Mesendoderm (in vitro differentiated cells): ENCODE results near the gene SNRK. TPM values are rescaled to one million over a fixed set of nuclear protein-coding genes. Genes with fewer than 3 reads are reported as not detected.

Experiments used
- DNase-seq: peaks from one replicate; pipeline ENCODE4 v3.0.0; 2013
- H2AK5ac ChIP-seq: 2 replicates; pipeline ENCODE4 v1.6.1; 2013; ENCODE audit warnings: low read length, inconsistent platforms
- H2BK120ac ChIP-seq: 2 replicates; pipeline ENCODE4 v1.6.1; 2013; ENCODE audit warnings: low read depth, mild to moderate bottlenecking, low read length, moderate library complexity, mixed read lengths
- H2BK15ac ChIP-seq: replicated peaks from 2 replicates; pipeline ENCODE4 v1.6.1; 2013; ENCODE audit warnings: low read depth, mild to moderate bottlenecking, moderate library complexity
- H2BK5ac ChIP-seq: 2 replicates; pipeline ENCODE4 v1.6.1; 2013; ENCODE audit warnings: low read length, inconsistent platforms
- H3K18ac ChIP-seq: 2 replicates; pipeline ENCODE4 v1.6.1; 2013; ENCODE audit warnings: mild to moderate bottlenecking, low read length, mixed read lengths
- H3K23ac ChIP-seq: one replicate; pipeline ENCODE4 v1.6.1; 2013; ENCODE audit warnings: low read length
- H3K27ac ChIP-seq: 2 replicates; pipeline ENCODE4 v1.5.1; 2013; ENCODE audit warnings: low read depth, mild to moderate bottlenecking, inconsistent platforms, low read length, moderate library complexity
- H3K27me3 ChIP-seq: 2 replicates; pipeline ENCODE4 v1.6.1; 2013; ENCODE audit warnings: low read length, control low read depth, mild to moderate bottlenecking, inconsistent platforms; ENCODE audit not compliant: insufficient read depth, poor library complexity
- H3K36me3 ChIP-seq: 2 replicates; pipeline ENCODE4 v1.6.1; 2013; ENCODE audit warnings: low read length, inconsistent platforms; ENCODE audit not compliant: control insufficient read depth, insufficient read depth
- H3K4ac ChIP-seq: one replicate; pipeline ENCODE4 v1.6.1; 2013; ENCODE audit warnings: low read depth, mild to moderate bottlenecking, low read length, moderate library complexity
- H3K4me1 ChIP-seq: 2 replicates; pipeline ENCODE4 v1.6.1; 2013; ENCODE audit warnings: low read depth, low read length, inconsistent platforms; ENCODE audit not compliant: control insufficient read depth
- H3K4me2 ChIP-seq: 2 replicates; pipeline ENCODE4 v1.6.1; 2013; ENCODE audit warnings: low read length
- H3K4me3 ChIP-seq: 2 replicates; pipeline ENCODE4 v1.5.1; 2013; ENCODE audit warnings: mild to moderate bottlenecking, low read length
- H3K56ac ChIP-seq: one replicate; pipeline ENCODE4 v1.6.1; 2013; ENCODE audit warnings: low read length
- H3K79me1 ChIP-seq: 2 replicates; pipeline ENCODE4 v1.6.1; 2013; ENCODE audit warnings: low read length, inconsistent platforms
- H3K79me2 ChIP-seq: 2 replicates; pipeline ENCODE4 v1.6.1; 2013; ENCODE audit warnings: mild to moderate bottlenecking, low read length; ENCODE audit not compliant: control insufficient read depth, insufficient read depth
- H3K9ac ChIP-seq: 2 replicates; pipeline ENCODE4 v1.6.1; 2013; ENCODE audit warnings: low read length, inconsistent platforms
- H4K5ac ChIP-seq: one replicate; pipeline ENCODE4 v1.6.1; 2013; ENCODE audit warnings: low read length
- H4K8ac ChIP-seq: one replicate; pipeline ENCODE4 v1.6.1; 2013; ENCODE audit warnings: low read depth, mild to moderate bottlenecking, control low read depth, low read length, moderate library complexity
- WGBS: extraction: QIAGEN DNeasy Blood & Tissue Kit; methylation state at CpG from one replicate; pipeline ENCODE4 v1.1.7; 2013; ENCODE audit warnings: low lambda C conversion rate, missing lambda C conversion rate; ENCODE audit not compliant: insufficient coverage; ENCODE audit errors: extremely low coverage; 5-methylcytosine and 5-hydroxymethylcytosine counted together
- polyA plus RNA-seq, 2 experiments: library from polyadenylated mRNA; stranded (reverse); fragments of 200-250 nt; gene quantifications; one replicate each; pipeline ENCODE4 v1.2.3, GENCODE V29; 2013

Gene SNRK
- 4.5 TPM for polyA plus RNA-seq (2013, experiment 1 of 2)
- 4.4 TPM for polyA plus RNA-seq (2013, experiment 2 of 2)

DNA sequence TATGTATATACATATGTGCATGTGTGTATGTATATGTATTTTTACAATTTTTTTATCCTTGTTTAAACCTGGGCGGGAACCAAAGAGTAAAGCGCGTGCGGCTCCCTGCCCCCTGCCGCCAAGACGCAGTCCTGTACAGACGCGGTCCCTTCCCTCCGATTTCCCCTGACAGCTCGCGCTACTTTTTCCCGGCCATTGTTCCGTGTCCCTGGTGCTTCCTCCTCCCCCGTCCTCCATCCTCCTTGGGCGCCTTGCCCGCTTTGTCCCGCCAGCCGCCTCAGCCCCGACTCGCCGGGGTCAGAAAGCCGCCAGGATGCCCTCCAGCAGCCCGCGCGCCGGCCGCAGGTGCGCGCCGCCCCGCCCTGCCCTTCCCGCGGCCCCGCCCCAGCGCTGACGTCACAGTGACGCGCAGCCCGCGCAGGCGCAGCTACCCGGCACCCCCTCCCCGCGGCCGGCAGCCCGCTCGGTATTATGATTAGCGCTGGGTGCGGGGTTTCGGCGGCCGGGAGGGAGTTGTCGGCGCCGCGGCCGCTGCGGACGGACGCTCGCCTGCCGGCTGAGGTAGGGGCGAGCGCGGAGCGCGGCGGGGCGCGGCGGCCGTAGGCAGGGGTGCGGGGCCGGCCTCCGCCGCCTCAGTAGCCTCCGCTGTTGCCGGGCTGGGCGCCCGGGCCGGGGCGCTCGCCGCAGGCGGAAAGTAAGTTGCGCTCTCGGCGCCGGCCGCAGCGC, at the start of gene SNRK:
Gene SNRK (plus strand): TSS at position 426 of the 726 bp plus-strand sequence. CDS start 16,664 bp downstream, outside the sequence.
- WGBS: no CpG with 5 or more reads among the region's 91 CpGs
- Histone ChIP-seq H2BK120ac (peak within 1 kb of the TSS; percentile 64), H3K9ac (peak within 1 kb of the TSS; percentile 74), H3K4me1 (peaks cover 2% of the 10 kb centered on the region), H3K56ac (peak within 1 kb of the TSS; percentile 88), H2AK5ac (no peak within 1 kb of the TSS), H4K5ac (no peak within 1 kb of the TSS), H3K4ac (peak within 1 kb of the TSS; percentile 78), H2BK5ac (no peak within 1 kb of the TSS), H3K36me3 (no peaks in the 10 kb centered on the region), H3K23ac (no peak within 1 kb of the TSS), H3K79me1 (peaks cover 15% of the 10 kb centered on the region), H3K18ac (peak within 1 kb of the TSS; percentile 92), H2BK15ac (no peak within 1 kb of the TSS), H4K8ac (peak within 1 kb of the TSS; percentile 70), H3K27ac (peak within 1 kb of the TSS; percentile 44), H3K4me3 (peak within 1 kb of the TSS; percentile 62), H3K27me3 (no peaks in the 10 kb centered on the region), H3K79me2 (peaks cover 17% of the 10 kb centered on the region), H3K4me2 (peak within 1 kb of the TSS; percentile 91)
- peak; percentile 84 for DNase-seq

DNA sequence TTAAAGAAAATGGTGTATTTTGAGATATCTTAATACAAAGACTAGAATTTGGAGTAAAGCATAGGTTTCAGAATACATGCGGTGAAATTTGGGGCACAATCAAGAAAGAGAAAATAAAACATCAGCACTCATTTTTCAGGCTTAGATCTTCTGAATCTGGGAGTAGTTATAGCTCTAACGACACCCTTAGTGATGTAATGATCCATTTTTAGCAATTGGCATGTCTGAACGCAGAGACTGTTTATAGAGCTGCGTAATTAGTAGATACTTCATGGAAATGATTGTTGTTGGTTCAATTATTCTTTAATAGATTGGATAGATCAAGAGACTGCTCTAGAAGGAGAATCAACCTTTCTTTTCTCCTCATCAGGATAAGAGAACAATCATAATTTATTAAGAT, 47.5 kb upstream of the SNRK start:
- no peaks in the 10 kb centered on the region for H3K4me1 ChIP-seq
- no CpG with 5 or more reads among the region's 4 CpGs for WGBS
- no peak overlapping the region for H3K9ac ChIP-seq
- H4K5ac ChIP-seq: no peak overlapping the region
- H3K27ac ChIP-seq: no peak overlapping the region
- no peak overlapping the region for H2BK120ac ChIP-seq
- no peak overlapping the region for H2BK5ac ChIP-seq
- H3K4me2 ChIP-seq: no peak overlapping the region
- no peak for DNase-seq
- H3K27me3 ChIP-seq: no peaks in the 10 kb centered on the region
- no peak overlapping the region for H2AK5ac ChIP-seq
- H3K18ac ChIP-seq: no peak overlapping the region
- H4K8ac ChIP-seq: no peak overlapping the region
- no peak overlapping the region for H3K23ac ChIP-seq
- no peak overlapping the region for H3K4me3 ChIP-seq
- no peaks in the 10 kb centered on the region for H3K79me2 ChIP-seq
- no peak overlapping the region for H3K4ac ChIP-seq
- H3K56ac ChIP-seq: no peak overlapping the region
- no peak overlapping the region for H2BK15ac ChIP-seq
- H3K36me3 ChIP-seq: no peaks in the 10 kb centered on the region
- H3K79me1 ChIP-seq: no peaks in the 10 kb centered on the region

- no peak overlapping the region for H3K4me2 ChIP-seq
- H3K9ac ChIP-seq: no peak overlapping the region
- H2BK120ac ChIP-seq: no peak overlapping the region
- H2AK5ac ChIP-seq: no peak overlapping the region
- H3K4ac ChIP-seq: no peak overlapping the region
- DNase-seq: no peak
- H3K23ac ChIP-seq: no peak overlapping the region
- no peak overlapping the region for H2BK5ac ChIP-seq
- no peak overlapping the region for H4K8ac ChIP-seq
- H3K27me3 ChIP-seq: no peaks in the 10 kb centered on the region
- no peaks in the 10 kb centered on the region for H3K79me1 ChIP-seq
- H3K4me1 ChIP-seq: no peaks in the 10 kb centered on the region
- H4K5ac ChIP-seq: no peak overlapping the region
- H2BK15ac ChIP-seq: no peak overlapping the region
- no peaks in the 10 kb centered on the region for H3K36me3 ChIP-seq
- H3K79me2 ChIP-seq: no peaks in the 10 kb centered on the region
- no peak overlapping the region for H3K4me3 ChIP-seq
- WGBS: no CpG with 5 or more reads among the region's 3 CpGs
- no peak overlapping the region for H3K56ac ChIP-seq
- no peak overlapping the region for H3K27ac ChIP-seq
- no peak overlapping the region for H3K18ac ChIP-seq
These were observed 46.6 kb upstream of the SNRK start for GRCh38 chr3:43239755-43240154.

GRCh38 chr3:43243590-43244587, 42.5 kb upstream of the SNRK start:
- H4K8ac ChIP-seq: no peak overlapping the region
- H2BK5ac ChIP-seq: no peak overlapping the region
- no CpG with 5 or more reads among the region's 6 CpGs for WGBS
- no peak overlapping the region for H3K18ac ChIP-seq
- no peak overlapping the region for H3K9ac ChIP-seq
- no peak for DNase-seq
- H3K79me2 ChIP-seq: no peaks in the 10 kb centered on the region
- no peaks in the 10 kb centered on the region for H3K36me3 ChIP-seq
- no peak overlapping the region for H3K56ac ChIP-seq
- H3K4ac ChIP-seq: no peak overlapping the region
- H3K23ac ChIP-seq: no peak overlapping the region
- no peak overlapping the region for H2BK120ac ChIP-seq
- no peaks in the 10 kb centered on the region for H3K79me1 ChIP-seq
- no peak overlapping the region for H2AK5ac ChIP-seq
- H2BK15ac ChIP-seq: no peak overlapping the region
- no peaks in the 10 kb centered on the region for H3K27me3 ChIP-seq
- no peaks in the 10 kb centered on the region for H3K4me1 ChIP-seq
- H3K27ac ChIP-seq: no peak overlapping the region
- H3K4me2 ChIP-seq: no peak overlapping the region
- H4K5ac ChIP-seq: no peak overlapping the region
- H3K4me3 ChIP-seq: no peak overlapping the region

DNA sequence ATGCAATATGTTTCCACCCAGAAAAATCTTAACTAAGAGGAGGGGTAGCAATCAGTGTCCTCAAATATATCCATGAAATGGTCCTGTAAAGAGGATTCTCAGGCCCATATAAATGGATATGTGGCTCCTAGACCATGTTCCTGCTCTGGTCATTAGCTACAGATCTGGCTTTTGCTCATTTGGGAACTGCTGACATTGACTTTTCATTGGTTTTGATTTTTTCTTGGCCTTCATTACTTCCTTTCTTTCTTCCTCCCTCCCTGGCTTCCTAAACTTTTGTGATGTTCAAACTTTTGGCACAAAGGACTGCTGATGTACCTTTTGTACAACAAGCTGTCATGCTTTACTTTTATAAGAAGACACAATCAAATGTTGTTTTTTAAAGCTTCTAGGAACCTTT, 41.6 kb upstream of the SNRK start:
- H3K56ac ChIP-seq: no peak overlapping the region
- H3K27me3 ChIP-seq: no peaks in the 10 kb centered on the region
- no peak overlapping the region for H3K4me3 ChIP-seq
- no peaks in the 10 kb centered on the region for H3K79me2 ChIP-seq
- no peaks in the 10 kb centered on the region for H3K79me1 ChIP-seq
- H3K9ac ChIP-seq: no peak overlapping the region
- H3K4me1 ChIP-seq: no peaks in the 10 kb centered on the region
- H2AK5ac ChIP-seq: no peak overlapping the region
- no peak overlapping the region for H4K8ac ChIP-seq
- H3K4ac ChIP-seq: no peak overlapping the region
- H3K4me2 ChIP-seq: no peak overlapping the region
- H3K36me3 ChIP-seq: no peaks in the 10 kb centered on the region
- DNase-seq: no peak
- H3K23ac ChIP-seq: no peak overlapping the region
- no peak overlapping the region for H2BK15ac ChIP-seq
- no peak overlapping the region for H3K27ac ChIP-seq
- H4K5ac ChIP-seq: no peak overlapping the region
- no peak overlapping the region for H3K18ac ChIP-seq
- H2BK5ac ChIP-seq: no peak overlapping the region
- H2BK120ac ChIP-seq: no peak overlapping the region
